GM23338 (cell line): ENCODE results near the gene KYNU.

Experiments
- CREB1 ChIP-seq: fragments of 250-450 bp; sonication (Bioruptor Pico); IDR thresholded peaks from 2 replicates; pipeline ENCODE4 v1.5.0; 2020; ENCODE audit warnings: low read depth, mild to moderate bottlenecking, moderate library complexity
- CTCF ChIP-seq, 2 experiments: fragments of 200-600 bp in 1 of 2; sonication (generic) in 1 of 2; conservative IDR thresholded peaks; 2 replicates each; pipeline versions ENCODE4 v1.5.1 to v1.6.1; 2016 to 2017; ENCODE audit warnings: antibody characterized with exemption in 2 of 2, low read depth in 2 of 2, mild to moderate bottlenecking in 2 of 2, moderate library complexity in 1 of 2
- EZH2 ChIP-seq: fragments of 200-600 bp; sonication (generic); IDR thresholded peaks from one replicate; pipeline ENCODE4 v1.8.0; 2017; ENCODE audit warnings: antibody characterized with exemption, mild to moderate bottlenecking, low read depth; ENCODE audit not compliant: unreplicated experiment
- EZH2phosphoT487 ChIP-seq: fragments of 200-600 bp; sonication (generic); IDR thresholded peaks from one replicate; pipeline ENCODE4 v1.8.1; 2018; ENCODE audit warnings: antibody characterized with exemption; ENCODE audit not compliant: unreplicated experiment
- POLR2AphosphoS5 ChIP-seq: IDR thresholded peaks from 2 replicates; pipeline ENCODE4 v1.6.1; 2016; ENCODE audit warnings: antibody characterized with exemption, low read depth
- ZNF331 ChIP-seq: fragments of 250-450 bp; sonication (Bioruptor Pico); IDR thresholded peaks from 2 replicates; pipeline ENCODE4 v1.5.0; 2020; ENCODE audit warnings: low read depth, mild to moderate bottlenecking, moderate library complexity
- TF ChIP-seq, protein P1 (sequence below): IDR thresholded peaks from one replicate; pipeline ENCODE4 v1.6.1; 2018; ENCODE audit warnings: antibody characterized with exemption; ENCODE audit not compliant: unreplicated experiment
- TF ChIP-seq, protein P2 (sequence below): IDR thresholded peaks from 2 replicates; pipeline ENCODE4 v1.6.1; 2016; ENCODE audit warnings: antibody characterized with exemption

- TF ChIP-seq, protein P1, sequence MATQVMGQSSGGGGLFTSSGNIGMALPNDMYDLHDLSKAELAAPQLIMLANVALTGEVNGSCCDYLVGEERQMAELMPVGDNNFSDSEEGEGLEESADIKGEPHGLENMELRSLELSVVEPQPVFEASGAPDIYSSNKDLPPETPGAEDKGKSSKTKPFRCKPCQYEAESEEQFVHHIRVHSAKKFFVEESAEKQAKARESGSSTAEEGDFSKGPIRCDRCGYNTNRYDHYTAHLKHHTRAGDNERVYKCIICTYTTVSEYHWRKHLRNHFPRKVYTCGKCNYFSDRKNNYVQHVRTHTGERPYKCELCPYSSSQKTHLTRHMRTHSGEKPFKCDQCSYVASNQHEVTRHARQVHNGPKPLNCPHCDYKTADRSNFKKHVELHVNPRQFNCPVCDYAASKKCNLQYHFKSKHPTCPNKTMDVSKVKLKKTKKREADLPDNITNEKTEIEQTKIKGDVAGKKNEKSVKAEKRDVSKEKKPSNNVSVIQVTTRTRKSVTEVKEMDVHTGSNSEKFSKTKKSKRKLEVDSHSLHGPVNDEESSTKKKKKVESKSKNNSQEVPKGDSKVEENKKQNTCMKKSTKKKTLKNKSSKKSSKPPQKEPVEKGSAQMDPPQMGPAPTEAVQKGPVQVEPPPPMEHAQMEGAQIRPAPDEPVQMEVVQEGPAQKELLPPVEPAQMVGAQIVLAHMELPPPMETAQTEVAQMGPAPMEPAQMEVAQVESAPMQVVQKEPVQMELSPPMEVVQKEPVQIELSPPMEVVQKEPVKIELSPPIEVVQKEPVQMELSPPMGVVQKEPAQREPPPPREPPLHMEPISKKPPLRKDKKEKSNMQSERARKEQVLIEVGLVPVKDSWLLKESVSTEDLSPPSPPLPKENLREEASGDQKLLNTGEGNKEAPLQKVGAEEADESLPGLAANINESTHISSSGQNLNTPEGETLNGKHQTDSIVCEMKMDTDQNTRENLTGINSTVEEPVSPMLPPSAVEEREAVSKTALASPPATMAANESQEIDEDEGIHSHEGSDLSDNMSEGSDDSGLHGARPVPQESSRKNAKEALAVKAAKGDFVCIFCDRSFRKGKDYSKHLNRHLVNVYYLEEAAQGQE, result no peak
- TF ChIP-seq, protein P2, sequence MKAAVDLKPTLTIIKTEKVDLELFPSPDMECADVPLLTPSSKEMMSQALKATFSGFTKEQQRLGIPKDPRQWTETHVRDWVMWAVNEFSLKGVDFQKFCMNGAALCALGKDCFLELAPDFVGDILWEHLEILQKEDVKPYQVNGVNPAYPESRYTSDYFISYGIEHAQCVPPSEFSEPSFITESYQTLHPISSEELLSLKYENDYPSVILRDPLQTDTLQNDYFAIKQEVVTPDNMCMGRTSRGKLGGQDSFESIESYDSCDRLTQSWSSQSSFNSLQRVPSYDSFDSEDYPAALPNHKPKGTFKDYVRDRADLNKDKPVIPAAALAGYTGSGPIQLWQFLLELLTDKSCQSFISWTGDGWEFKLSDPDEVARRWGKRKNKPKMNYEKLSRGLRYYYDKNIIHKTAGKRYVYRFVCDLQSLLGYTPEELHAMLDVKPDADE, result no peak
- TF ChIP-seq CTCF (conservative IDR thresholded peaks at IDR 0.05; ENCODE audit: low read depth in 2 of 2) (no peak), EZH2 (no peak), POLR2AphosphoS5 (no peak), EZH2phosphoT487 (no peak), ZNF331 (CRISPR knock-in tag) (no peak), CREB1 (CRISPR knock-in tag) (no peak)
These were observed 207.8 kb downstream of the KYNU start for GRCh38 chr2:143085125-143085784.
